Stimulated activated naive CD4-positive, alpha-beta T cell treated with Interleukin-2 at 50 U/mL for 16 hours (primary cell): Measurements from ENCODE around the gene ARL15.
"Not testable (repeated sequence)": the region's sequence is repeated elsewhere in the genome, so short reads cannot be mapped to it uniquely, and the experiment has no call there.

Source experiments
- DNase-seq: peaks from one replicate; lab custom pipeline; 2025; lab: John Stamatoyannopoulos, UW

ARL15 gene

GRCh38 chr5:53982319-53982718 is 328.1 kb downstream of the ARL15 start:
- DNase-seq = not testable (repeated sequence)

DNA sequence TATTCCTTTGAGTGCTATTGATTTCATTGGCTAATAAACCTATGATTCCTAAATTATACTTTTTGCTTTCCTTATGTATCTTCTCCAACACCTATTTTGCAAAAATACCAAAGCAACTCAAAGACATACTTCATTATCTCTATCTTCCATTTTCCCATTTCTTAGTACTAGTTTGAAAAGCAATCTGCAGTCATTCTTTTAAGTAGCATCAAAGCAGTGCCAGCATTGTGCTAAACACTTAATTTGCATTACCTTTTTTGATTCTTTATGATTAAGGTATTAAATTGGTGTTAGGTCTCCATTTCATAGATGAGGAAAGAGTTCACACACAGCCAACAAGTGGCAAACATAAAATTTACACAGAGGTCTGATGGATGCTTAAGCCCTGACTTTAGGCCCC is 330.3 kb downstream of the ARL15 start:
- DNase-seq = no peak

GRCh38 chr5:53974021-53974420 is 336.4 kb downstream of the ARL15 start:
- DNase-seq = no peak

DNA sequence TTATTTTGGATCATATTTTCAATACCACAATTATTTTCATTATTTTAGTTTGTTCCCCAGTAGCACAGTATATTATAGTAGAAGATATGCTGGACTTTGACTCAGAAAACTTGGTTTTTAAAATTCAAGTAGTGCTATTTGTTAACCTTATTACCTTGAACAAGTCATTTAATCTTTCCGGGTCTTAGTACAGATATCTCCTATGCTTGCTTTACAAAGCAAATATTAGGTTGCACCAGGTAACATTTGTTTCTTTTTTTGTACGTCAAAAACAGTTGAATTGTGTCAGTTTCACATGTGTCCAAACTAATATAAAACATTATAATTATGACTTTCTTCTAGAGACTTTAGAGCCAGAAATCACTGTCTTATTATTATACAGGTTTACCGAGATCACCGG is 338.1 kb downstream of the ARL15 start:
- DNase-seq = no peak

DNA sequence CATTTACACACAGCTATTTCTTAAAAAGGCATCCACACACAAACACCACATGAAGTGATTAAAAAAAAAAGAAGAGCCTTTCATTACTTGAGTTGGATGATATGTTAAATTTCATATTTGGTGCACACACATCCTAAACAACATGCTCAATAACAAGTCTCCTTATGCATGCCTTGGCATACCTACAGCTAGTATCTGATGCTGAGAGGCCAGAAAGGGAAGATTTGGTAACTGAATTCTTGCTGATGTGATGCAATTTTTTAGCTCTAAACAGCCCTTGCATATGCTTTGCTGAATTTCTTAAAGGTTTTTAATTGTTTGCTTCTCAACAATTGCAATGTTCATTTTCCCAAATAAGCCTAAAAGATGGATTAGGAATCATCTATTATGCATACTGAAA is 338.8 kb downstream of the ARL15 start:
- DNase-seq = no peak

GRCh38 chr5:53971131-53971530 is 339.2 kb downstream of the ARL15 start:
- no peak for DNase-seq

- no peak for DNase-seq
Observed at GRCh38 chr5:53970475-53970874, 339.9 kb downstream of the ARL15 start.

- DNase-seq = no peak
Observed at GRCh38 chr5:53969176-53969730, 341.1 kb downstream of the ARL15 start.

DNA sequence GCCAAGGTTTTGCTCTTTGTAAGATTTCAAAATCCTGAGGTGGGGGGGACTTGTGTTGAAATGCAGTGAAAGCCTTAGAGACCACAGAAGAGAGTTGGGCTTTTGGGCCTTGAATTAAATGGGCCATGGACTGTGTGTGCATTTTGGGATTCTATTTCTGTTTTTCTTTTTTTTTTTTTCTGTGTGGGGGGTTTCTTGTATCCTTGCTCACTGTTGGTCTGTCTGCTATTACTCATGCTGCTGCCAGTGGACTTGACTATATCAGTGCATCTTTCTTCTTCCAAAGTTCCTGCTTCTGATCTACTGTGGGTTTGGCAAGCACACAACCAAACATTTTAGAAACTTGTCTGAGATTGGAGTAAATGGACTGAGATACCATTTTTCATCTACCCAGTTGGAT is 344.9 kb downstream of the ARL15 start:
- DNase-seq = no peak

DNA sequence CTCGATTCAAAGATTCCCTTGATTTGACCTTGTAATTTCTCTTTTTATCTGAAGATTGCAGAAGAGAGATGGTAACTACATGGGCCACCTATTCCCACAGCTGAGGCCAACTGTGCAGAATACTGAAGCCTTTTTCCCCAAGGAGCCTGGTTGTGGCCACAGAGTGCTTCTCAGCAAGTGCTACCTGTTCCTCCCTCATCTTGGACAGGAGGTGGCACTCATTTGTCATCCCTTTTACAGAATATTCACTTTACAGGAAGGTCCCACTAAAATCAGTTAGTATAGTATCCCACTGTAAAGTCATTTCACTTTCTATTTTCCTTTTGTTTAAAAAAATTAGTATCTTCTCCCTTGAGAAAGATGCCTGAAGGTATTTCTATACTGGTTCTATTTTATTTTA is 346.4 kb downstream of the ARL15 start:
- no peak for DNase-seq

GRCh38 chr5:53962306-53962705 is 348.1 kb downstream of the ARL15 start:
- no peak for DNase-seq

DNA sequence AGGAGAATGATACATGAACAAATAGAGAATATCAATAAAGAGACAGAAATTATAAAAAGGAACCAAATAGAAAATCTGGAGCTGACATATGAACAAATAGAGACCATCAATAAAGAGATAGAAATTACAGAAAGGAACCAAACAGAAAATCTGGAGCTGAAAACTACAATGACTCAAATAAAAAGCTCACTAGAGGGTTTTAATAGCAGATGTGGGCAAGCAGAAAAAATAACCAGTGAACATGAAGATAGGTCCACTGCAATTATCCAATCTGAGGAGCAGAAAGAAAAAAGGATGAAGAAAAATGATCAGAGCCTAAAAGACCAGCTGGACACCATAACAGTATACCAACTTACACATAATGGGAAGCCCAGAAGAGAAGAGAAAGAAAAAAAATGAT is 353.7 kb downstream of the ARL15 start:
- DNase-seq = no peak

DNA sequence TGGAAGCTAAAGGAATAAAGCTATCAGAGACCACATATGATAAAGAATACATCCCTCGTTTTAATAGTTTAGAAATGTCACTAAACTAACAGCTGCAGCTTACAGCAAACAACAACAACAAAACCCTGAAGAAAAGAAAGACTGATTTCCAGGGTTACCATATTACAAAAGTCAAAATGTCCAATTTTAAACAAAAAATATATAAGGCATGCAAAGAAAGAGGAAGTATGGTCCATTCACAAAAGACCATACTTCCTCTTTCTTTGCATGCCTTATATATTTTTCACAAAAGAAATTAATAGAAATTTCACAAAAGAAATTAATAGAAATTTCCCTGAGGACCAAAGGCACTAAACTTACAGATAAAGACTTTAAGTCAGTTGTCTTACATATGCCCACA is 354.2 kb downstream of the ARL15 start:
- no peak for DNase-seq

DNA sequence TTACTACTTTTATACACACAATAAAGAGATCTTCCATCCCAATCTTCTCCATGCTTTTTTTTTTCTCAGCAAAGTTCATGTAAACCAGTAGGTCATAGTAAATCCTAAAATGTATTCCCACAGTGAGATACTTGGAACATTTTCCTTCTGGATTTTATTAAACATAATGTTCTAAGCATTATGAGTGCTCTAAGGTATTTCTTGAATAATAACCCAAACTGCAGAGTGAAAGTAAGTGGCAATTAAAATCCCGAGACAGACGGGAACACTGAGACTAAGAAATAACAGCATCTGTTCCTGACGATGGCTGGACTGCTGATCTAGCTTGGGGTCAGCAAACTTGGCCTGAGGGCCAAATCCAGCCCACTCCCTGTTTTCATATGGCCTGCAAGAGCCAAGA is 359.8 kb downstream of the ARL15 start:
- no peak for DNase-seq

- DNase-seq = no peak
Observed at GRCh38 chr5:53948598-53948997, 361.8 kb downstream of the ARL15 start.

- DNase-seq = no peak
Observed at GRCh38 chr5:53946405-53947100, 363.8 kb downstream of the ARL15 start.

GRCh38 chr5:53944981-53945380 is 365.4 kb downstream of the ARL15 start:
- DNase-seq = no peak

DNA sequence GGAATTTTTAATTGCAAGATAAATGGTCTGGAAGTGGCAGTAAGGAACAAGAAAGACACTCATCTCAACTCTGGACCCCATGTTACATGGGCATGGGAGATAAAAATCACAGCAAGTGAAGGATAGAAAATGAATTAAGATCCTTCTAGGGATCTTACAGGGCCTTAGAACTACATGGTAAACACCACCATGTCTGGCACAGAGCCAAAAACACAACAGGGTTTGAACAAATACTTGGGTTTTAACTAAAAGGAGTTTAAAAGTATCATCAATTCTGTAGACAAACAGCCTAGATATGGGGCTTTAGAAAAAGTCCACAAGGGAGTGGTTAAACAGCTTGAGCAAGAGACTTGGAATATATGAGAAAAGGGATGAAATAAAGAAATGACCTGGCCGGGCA is 366.4 kb downstream of the ARL15 start:
- DNase-seq = no peak

DNA sequence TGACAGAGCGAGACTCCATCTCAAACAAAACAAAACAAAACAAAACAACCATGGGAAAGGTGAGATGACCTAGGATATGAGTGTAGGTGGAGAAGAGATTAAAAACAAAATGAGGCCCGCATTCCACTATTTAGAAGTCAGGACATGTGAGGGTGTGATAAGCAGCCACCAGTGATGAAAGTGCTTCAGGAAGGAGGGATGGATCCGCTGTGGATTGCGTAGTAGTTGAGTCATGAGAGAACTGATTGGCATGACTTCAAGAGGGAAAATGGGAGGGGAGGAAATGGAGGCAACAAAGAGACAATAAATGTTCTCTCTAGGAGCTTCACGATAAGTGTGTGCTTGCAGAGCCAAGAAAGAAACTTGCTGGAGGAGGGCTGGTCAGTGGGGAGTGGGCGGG is 367.6 kb downstream of the ARL15 start:
- no peak for DNase-seq

GRCh38 chr5:53940921-53941320 is 369.5 kb downstream of the ARL15 start:
- no peak for DNase-seq

DNA sequence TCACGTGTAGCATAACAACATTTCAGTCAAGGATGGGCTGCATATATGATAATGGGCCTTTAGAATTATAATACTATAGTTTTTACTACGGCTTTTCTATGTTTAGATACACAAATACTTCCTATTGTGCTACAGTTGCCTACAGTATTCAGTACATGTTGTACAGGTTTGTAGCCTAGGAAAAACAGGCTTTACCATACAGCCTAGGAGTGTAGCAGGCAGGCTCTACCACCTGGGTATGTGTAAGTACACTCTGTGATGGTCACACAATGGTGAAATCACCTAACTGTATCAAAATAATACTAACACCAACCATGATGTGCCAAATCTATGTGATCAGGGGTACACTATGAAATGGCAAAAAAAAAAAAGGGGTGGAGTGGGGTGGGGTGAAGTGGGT is 372.9 kb downstream of the ARL15 start:
- no peak for DNase-seq

- no peak for DNase-seq
Observed at GRCh38 chr5:53936481-53937352, 373.7 kb downstream of the ARL15 start.

- DNase-seq = no peak
Observed at GRCh38 chr5:53934151-53934820, 376.1 kb downstream of the ARL15 start.
